OCI-LY1 (cell line): Measurements from ENCODE around the gene PCAT6.

ENCODE experiments used
- H2AFZ ChIP-seq: fragments of 200-600 bp; sonication (generic), shearing (Covaris generic); 2 replicates; pipeline ENCODE4 v1.6.0; 2014; ENCODE audit warnings: antibody characterized with exemption, mild to moderate bottlenecking, low read length
- H3F3A ChIP-seq: fragments of 200-600 bp; sonication (generic), shearing (Covaris generic); 2 replicates; pipeline ENCODE4 v1.6.0; 2014; ENCODE audit warnings: mild to moderate bottlenecking, antibody characterized with exemption, low read length, moderate library complexity; ENCODE audit not compliant: insufficient read depth
- H3K27ac ChIP-seq: fragments of 200-600 bp; sonication (generic); 2 replicates; pipeline ENCODE4 v1.5.1; 2014; ENCODE audit warnings: low read length, mixed run types, mild to moderate bottlenecking, low read depth; ENCODE audit not compliant: poor library complexity, severe bottlenecking
- H3K27me3 ChIP-seq: fragments of 200-600 bp; sonication (generic); 2 replicates; pipeline ENCODE4 v1.6.0; 2014; ENCODE audit warnings: antibody characterized with exemption, mild to moderate bottlenecking, low read length, moderate library complexity; ENCODE audit not compliant: insufficient read depth
- H3K36me3 ChIP-seq: fragments of 200-600 bp; sonication (generic); 2 replicates; pipeline ENCODE4 v1.6.1; 2014; ENCODE audit warnings: mild to moderate bottlenecking, antibody characterized with exemption, low read length, moderate library complexity, mixed read lengths; ENCODE audit not compliant: insufficient read depth
- H3K4me1 ChIP-seq: fragments of 200-600 bp; sonication (generic); 2 replicates; pipeline ENCODE4 v1.5.1; 2014; ENCODE audit warnings: mild to moderate bottlenecking, low read length, moderate library complexity; ENCODE audit not compliant: insufficient read depth, severe bottlenecking
- H3K4me2 ChIP-seq: fragments of 200-600 bp; sonication (generic), shearing (Covaris generic); 2 replicates; pipeline ENCODE4 v1.6.1; 2014; ENCODE audit warnings: low read length
- H3K4me3 ChIP-seq: fragments of 200-600 bp; sonication (generic); 2 replicates; pipeline ENCODE4 v1.5.1; 2014; ENCODE audit warnings: low read length, low read depth, mild to moderate bottlenecking, mixed read lengths; ENCODE audit not compliant: poor library complexity, severe bottlenecking
- H3K79me2 ChIP-seq: fragments of 200-600 bp; shearing (Covaris generic); 2 replicates; pipeline ENCODE4 v1.6.1; 2016; ENCODE audit warnings: mixed run types, low read length, mixed read lengths; ENCODE audit not compliant: insufficient read depth
- H3K9ac ChIP-seq: fragments of 200-600 bp; sonication (generic), shearing (Covaris generic); 2 replicates; pipeline ENCODE4 v1.6.1; 2014; ENCODE audit warnings: mild to moderate bottlenecking, low read length, mixed read lengths
- H3K9me2 ChIP-seq: fragments of 200-600 bp; sonication (generic), shearing (Covaris generic); 2 replicates; pipeline ENCODE4 v1.6.1; 2014; ENCODE audit warnings: low read depth, mild to moderate bottlenecking, low read length, mixed read lengths
- H3K9me3 ChIP-seq: fragments of 200-600 bp; shearing (Covaris generic); 2 replicates; pipeline ENCODE4 v1.6.1; 2014; ENCODE audit warnings: low read length, mixed read lengths
- H4K20me1 ChIP-seq: fragments of 200-600 bp; sonication (generic), shearing (Covaris generic); 2 replicates; pipeline ENCODE4 v1.6.0; 2016; ENCODE audit warnings: mild to moderate bottlenecking, low read length; ENCODE audit not compliant: insufficient read depth
- CTCF ChIP-seq: fragments of 200-600 bp; sonication (generic), shearing (Covaris generic); IDR thresholded peaks from 2 replicates; pipeline ENCODE4 v1.5.1; 2017; ENCODE audit warnings: mild to moderate bottlenecking, antibody characterized with exemption, low read length, moderate library complexity, mixed read lengths
- EZH2 ChIP-seq: fragments of 200-600 bp; sonication (generic), shearing (Covaris generic); IDR thresholded peaks from 2 replicates; pipeline ENCODE4 v1.8.0; 2017; ENCODE audit warnings: borderline replicate concordance, mixed run types, mild to moderate bottlenecking, antibody characterized with exemption, low read length, moderate library complexity, mixed read lengths

PCAT6 gene

DNA sequence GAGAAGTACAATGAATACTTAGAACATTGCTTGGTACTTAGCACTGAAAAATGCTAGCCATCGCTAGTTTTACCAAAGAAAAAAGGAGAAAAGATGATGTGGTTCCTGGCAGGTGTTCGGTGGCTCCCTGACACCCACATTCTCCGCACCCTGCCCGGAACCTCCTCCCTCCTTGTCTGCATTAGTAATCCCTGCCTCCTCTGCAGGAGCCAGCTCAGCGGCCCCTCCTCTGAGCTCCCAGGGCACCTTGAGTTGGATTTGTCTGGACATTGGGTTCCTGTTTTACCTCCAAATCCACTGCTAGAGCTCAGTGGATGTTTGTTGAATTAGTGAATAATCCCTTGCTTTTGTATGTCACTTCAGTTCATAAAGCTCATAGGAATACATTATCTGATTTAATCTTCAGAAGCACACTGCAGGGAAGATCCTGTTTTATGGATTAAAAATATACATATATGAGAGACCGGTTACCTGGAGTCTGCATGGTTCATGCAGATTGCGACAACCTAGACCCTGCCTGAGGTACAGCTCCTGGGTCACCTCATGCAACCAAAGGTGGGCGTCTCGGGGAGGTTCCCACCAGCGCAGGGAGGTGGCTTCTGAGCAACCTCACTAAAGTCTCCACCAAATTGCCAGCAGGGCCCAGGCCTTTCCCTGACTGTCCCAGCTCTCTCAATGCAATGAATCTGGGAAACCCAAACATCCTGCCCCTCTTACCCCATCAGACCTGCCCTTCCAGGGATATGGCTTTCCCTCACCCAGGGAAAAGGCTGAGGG is 24.2 kb downstream of the PCAT6 start:
- peaks cover 7% of the 10 kb centered on the region; the same call in 1 of the 2 replicates for H3K27me3 ChIP-seq

DNA sequence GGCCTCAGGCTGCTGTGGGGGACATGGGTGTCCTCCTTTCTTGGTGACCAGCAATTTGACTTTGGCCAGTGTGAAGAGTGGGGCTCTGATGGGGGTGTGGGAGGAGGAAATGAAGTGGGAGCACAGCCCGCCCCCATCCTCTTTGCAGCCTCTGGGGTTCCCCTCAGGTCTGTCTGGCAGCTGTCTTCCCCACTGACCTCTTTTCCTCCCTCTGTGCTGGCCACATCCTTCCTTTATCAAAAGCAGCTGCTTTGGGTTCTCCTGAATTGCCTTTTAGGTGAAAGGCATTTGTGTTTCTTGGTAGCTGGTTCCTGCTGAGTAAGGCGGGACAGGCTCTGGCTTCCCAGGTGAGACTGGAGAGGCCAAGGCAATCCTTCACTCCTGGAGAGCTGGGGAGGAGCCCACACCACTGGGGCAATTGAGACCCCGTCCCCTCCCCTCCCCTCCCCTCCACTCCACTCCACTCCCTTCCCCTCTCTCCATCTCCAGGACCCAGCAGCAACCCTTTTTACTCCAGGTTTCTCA is 24.9 kb downstream of the PCAT6 start:
- Histone ChIP-seq H3K4me2 (no peak overlapping the region), H4K20me1 (no peaks in the 10 kb centered on the region), H3K9me3 (no peaks in the 10 kb centered on the region), H3K9ac (no peak overlapping the region), H3K4me3 (no peak overlapping the region), H2AFZ (no peak overlapping the region), H3K79me2 (no peaks in the 10 kb centered on the region), H3F3A (no peaks in the 10 kb centered on the region), H3K9me2 (no peaks in the 10 kb centered on the region), H3K4me1 (no peaks in the 10 kb centered on the region), H3K27me3 (peaks cover 7% of the 10 kb centered on the region; the same call in 1 of the 2 replicates), H3K36me3 (no peaks in the 10 kb centered on the region), H3K27ac (no peak overlapping the region)
- no peak for TF ChIP-seq CTCF

More for the DNA sequence above, 24.2 kb downstream of the PCAT6 start:
- H3K4me3 ChIP-seq: no peak overlapping the region
- no peak overlapping the region for H3K4me2 ChIP-seq
- TF ChIP-seq EZH2 (no peak), CTCF (no peak)
- H3K36me3 ChIP-seq: no peaks in the 10 kb centered on the region
- no peak overlapping the region for H2AFZ ChIP-seq
- no peaks in the 10 kb centered on the region for H4K20me1 ChIP-seq
- H3K4me1 ChIP-seq: no peaks in the 10 kb centered on the region
- no peaks in the 10 kb centered on the region for H3K79me2 ChIP-seq
- no peaks in the 10 kb centered on the region for H3F3A ChIP-seq
- H3K9me2 ChIP-seq: no peaks in the 10 kb centered on the region
- no peaks in the 10 kb centered on the region for H3K9me3 ChIP-seq
- H3K27ac ChIP-seq: no peak overlapping the region
- H3K9ac ChIP-seq: no peak overlapping the region

DNA sequence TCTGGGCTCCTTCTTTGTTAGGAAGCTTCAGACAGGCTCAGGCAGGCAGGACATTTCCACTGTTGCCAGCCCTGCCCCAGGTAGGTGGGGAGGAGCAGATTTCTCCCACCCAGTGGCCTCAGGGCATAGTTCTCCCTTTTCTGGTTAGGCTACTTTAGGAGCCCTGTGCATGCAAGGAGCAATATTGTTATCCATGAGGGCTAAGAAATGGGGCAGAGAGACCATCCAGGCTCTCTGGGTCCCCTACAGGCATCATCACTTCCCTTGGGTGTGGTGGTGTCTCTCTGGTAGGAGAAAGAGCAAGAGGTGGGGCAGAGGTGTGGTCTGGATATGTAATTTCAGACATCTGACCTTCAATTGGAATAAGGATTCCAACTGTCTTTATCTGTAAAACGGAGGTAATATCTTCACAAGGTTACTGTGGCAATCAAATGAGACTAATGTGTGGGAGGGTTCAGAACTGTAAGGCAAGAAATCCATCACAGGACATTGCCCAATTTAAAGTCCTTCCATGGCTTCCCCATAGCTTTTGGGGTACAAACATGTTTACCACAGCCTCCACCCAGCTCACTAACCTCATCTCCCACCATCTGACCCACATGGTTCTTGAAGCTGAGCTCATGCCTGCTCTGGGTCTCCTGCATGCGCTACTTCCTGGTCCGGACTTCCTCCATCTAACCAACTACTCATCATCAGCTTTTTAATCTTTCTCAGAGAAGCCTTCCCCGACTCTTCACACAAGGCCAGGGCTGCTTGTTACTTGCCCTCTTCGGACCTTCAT is 26.1 kb downstream of the PCAT6 start:
- no peaks in the 10 kb centered on the region for H3K4me1 ChIP-seq
- no peak overlapping the region for H3K27ac ChIP-seq
- no peak overlapping the region for H3K4me3 ChIP-seq
- H3K79me2 ChIP-seq: no peaks in the 10 kb centered on the region
- H3K36me3 ChIP-seq: no peaks in the 10 kb centered on the region
- H3F3A ChIP-seq: no peaks in the 10 kb centered on the region
- H3K27me3 ChIP-seq: peaks cover 3% of the 10 kb centered on the region; the same call in 1 of the 2 replicates
- no peaks in the 10 kb centered on the region for H3K9me3 ChIP-seq
- no peak overlapping the region for H3K4me2 ChIP-seq
- TF ChIP-seq CTCF: no peak
- no peak for TF ChIP-seq EZH2
- no peak overlapping the region for H3K9ac ChIP-seq
- no peak overlapping the region for H2AFZ ChIP-seq
- H3K9me2 ChIP-seq: no peaks in the 10 kb centered on the region
- no peaks in the 10 kb centered on the region for H4K20me1 ChIP-seq
